ENCODE measurements around the gene CHTF8. TPM values are rescaled to one million over a fixed set of nuclear protein-coding genes. Genes with fewer than 3 reads are reported as not detected.

CHTF8 gene
- total and polyA plus RNA-seq, 10 of the 15 experiments (the other 5 are each of a cell fraction or from before 2014, with no cell fraction given), result 18.5 to 159 (median 102) TPM

GRCh38 chr16:69115361-69115760 lies 17.0 kb downstream of the CHTF8 start:
- Histone ChIP-seq H3K79me2 (ENCODE audit: control insufficient read depth, insufficient read depth, low read length) (no peaks in the 10 kb centered on the region), H3K4me1 (ENCODE audit: control insufficient read depth, insufficient read depth, low read length) (no peaks in the 10 kb centered on the region), H3K9me3 (replicated peaks; ENCODE audit: control insufficient read depth, insufficient read depth, low read length) (no peaks in the 10 kb centered on the region), H3K4me3 (no peak overlapping the region), H3K36me3 (ENCODE audit: control insufficient read depth in 2 of 2, insufficient read depth in 2 of 2, low read length in 1 of 2) (peaks cover 11 to 13% of the 10 kb centered on the region in 2 experiments), H4K20me1 (ENCODE audit: control insufficient read depth, insufficient read depth) (no peaks in the 10 kb centered on the region), H3K27ac (ENCODE audit: control insufficient read depth, insufficient read depth) (no peak overlapping the region), H3K4me2 (ENCODE audit: control insufficient read depth, insufficient read depth) (no peak overlapping the region), H3K9ac (ENCODE audit: control insufficient read depth, insufficient read depth, low read length) (no peak overlapping the region), H2AFZ (ENCODE audit: control insufficient read depth, low read depth, low read length) (no peak overlapping the region), H3K27me3 (replicated peaks in 1 of 2; ENCODE audit: control insufficient read depth in 2 of 2, insufficient read depth in 2 of 2, low read length in 1 of 2) (no peaks in the 10 kb centered on the region)
- no peak for ATAC-seq
- RAD21 ChIA-PET (ENCODE audit: unreplicated experiment), result no interaction called here
- BruUV-seq (replicated peaks), result no TSS peak
- SMC1A ChIA-PET (ENCODE audit: uncharacterized antibody, unreplicated experiment), result interaction anchor here (1.3 to 1.9 kb wide), 2 partner anchors 9 to 57 kb away, joined by 4 to 5 read pairs; no protein-coding TSS in a partner anchor
- 98% methylated on average over 5 of the region's 5 CpGs for WGBS (ENCODE audit: insufficient coverage, insufficient replicate concordance, low lambda C conversion rate, missing lambda C conversion rate)
- intact Hi-C loops (cut with micrococcal nuclease; ENCODE audit: unreplicated experiment) (no loop called here), in situ Hi-C loops (cut with MboI) (no loop called here)
- CTCF ChIA-PET, result interaction anchor here (0.6 to 4.0 kb wide), 4 partner anchors 14 to 247 kb away, joined by 3 to 17 read pairs (median 4); no protein-coding TSS in a partner anchor
- DNase-seq (ENCODE audit: low read depth, low spot score), result no peak
- POLR2A ChIA-PET, result interaction anchor here (0.6 kb wide), 1 partner anchor 62 kb away, joined by 3 read pairs; no protein-coding TSS in a partner anchor
- FAIRE-seq, result no peak
- TF ChIP-seq TBL1XR1 (IDR thresholded peaks at IDR 0.05; ENCODE audit: low read depth, low read length), result no peak
- no peak for TF ChIP-seq ZNF24 (IDR thresholded peaks at IDR 0.05)
- TF ChIP-seq, protein P1, sequence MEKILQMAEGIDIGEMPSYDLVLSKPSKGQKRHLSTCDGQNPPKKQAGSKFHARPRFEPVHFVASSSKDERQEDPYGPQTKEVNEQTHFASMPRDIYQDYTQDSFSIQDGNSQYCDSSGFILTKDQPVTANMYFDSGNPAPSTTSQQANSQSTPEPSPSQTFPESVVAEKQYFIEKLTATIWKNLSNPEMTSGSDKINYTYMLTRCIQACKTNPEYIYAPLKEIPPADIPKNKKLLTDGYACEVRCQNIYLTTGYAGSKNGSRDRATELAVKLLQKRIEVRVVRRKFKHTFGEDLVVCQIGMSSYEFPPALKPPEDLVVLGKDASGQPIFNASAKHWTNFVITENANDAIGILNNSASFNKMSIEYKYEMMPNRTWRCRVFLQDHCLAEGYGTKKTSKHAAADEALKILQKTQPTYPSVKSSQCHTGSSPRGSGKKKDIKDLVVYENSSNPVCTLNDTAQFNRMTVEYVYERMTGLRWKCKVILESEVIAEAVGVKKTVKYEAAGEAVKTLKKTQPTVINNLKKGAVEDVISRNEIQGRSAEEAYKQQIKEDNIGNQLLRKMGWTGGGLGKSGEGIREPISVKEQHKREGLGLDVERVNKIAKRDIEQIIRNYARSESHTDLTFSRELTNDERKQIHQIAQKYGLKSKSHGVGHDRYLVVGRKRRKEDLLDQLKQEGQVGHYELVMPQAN (conservative IDR thresholded peaks at IDR 0.05), result no peak
- TF ChIP-seq, protein P2, sequence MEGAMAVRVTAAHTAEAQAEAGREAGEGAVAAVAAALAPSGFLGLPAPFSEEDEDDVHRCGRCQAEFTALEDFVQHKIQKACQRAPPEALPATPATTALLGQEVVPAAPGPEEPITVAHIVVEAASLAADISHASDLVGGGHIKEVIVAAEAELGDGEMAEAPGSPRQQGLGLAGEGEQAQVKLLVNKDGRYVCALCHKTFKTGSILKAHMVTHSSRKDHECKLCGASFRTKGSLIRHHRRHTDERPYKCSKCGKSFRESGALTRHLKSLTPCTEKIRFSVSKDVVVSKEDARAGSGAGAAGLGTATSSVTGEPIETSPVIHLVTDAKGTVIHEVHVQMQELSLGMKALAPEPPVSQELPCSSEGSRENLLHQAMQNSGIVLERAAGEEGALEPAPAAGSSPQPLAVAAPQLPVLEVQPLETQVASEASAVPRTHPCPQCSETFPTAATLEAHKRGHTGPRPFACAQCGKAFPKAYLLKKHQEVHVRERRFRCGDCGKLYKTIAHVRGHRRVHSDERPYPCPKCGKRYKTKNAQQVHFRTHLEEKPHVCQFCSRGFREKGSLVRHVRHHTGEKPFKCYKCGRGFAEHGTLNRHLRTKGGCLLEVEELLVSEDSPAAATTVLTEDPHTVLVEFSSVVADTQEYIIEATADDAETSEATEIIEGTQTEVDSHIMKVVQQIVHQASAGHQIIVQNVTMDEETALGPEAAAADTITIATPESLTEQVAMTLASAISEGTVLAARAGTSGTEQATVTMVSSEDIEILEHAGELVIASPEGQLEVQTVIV (IDR thresholded peaks at IDR 0.05; ENCODE audit: borderline replicate concordance, partially characterized antibody), result no peak
- no peak for TF ChIP-seq ZBTB40 (IDR thresholded peaks at IDR 0.05; ENCODE audit: borderline replicate concordance)
- TF ChIP-seq, protein P3, sequence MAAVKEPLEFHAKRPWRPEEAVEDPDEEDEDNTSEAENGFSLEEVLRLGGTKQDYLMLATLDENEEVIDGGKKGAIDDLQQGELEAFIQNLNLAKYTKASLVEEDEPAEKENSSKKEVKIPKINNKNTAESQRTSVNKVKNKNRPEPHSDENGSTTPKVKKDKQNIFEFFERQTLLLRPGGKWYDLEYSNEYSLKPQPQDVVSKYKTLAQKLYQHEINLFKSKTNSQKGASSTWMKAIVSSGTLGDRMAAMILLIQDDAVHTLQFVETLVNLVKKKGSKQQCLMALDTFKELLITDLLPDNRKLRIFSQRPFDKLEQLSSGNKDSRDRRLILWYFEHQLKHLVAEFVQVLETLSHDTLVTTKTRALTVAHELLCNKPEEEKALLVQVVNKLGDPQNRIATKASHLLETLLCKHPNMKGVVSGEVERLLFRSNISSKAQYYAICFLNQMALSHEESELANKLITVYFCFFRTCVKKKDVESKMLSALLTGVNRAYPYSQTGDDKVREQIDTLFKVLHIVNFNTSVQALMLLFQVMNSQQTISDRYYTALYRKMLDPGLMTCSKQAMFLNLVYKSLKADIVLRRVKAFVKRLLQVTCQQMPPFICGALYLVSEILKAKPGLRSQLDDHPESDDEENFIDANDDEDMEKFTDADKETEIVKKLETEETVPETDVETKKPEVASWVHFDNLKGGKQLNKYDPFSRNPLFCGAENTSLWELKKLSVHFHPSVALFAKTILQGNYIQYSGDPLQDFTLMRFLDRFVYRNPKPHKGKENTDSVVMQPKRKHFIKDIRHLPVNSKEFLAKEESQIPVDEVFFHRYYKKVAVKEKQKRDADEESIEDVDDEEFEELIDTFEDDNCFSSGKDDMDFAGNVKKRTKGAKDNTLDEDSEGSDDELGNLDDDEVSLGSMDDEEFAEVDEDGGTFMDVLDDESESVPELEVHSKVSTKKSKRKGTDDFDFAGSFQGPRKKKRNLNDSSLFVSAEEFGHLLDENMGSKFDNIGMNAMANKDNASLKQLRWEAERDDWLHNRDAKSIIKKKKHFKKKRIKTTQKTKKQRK (IDR thresholded peaks at IDR 0.05; ENCODE audit: low read depth, low read length), result no peak
- no peak for TF ChIP-seq SUPT20H (IDR thresholded peaks at IDR 0.05; ENCODE audit: borderline replicate concordance, control insufficient read depth, low read depth, low read length)
- TF ChIP-seq SUZ12 (IDR thresholded peaks at IDR 0.05; ENCODE audit: unreplicated experiment), result no peak
- TF ChIP-seq PAX8 (IDR thresholded peaks at IDR 0.05), result no peak
- TF ChIP-seq POLR2AphosphoS5 (IDR thresholded peaks at IDR 0.05; ENCODE audit: low read length), result no peak

Measured in GM12878 (cell line).